HG02970 (cell line): ENCODE results near the gene MRGPRE.
"Not testable (repeated sequence)": the region's sequence is repeated elsewhere in the genome, so short reads cannot be mapped to it uniquely, and the experiment has no call there.

ENCODE experiments used
- ATAC-seq: cut with Tn5 transposase; IDR thresholded peaks from one replicate; pipeline ENCODE4 v1.9.1; 2021; ENCODE audit warnings: mild to moderate bottlenecking, moderate library complexity, moderate number of reproducible peaks; ENCODE audit not compliant: unreplicated experiment, low FRiP score

Gene MRGPRE

DNA sequence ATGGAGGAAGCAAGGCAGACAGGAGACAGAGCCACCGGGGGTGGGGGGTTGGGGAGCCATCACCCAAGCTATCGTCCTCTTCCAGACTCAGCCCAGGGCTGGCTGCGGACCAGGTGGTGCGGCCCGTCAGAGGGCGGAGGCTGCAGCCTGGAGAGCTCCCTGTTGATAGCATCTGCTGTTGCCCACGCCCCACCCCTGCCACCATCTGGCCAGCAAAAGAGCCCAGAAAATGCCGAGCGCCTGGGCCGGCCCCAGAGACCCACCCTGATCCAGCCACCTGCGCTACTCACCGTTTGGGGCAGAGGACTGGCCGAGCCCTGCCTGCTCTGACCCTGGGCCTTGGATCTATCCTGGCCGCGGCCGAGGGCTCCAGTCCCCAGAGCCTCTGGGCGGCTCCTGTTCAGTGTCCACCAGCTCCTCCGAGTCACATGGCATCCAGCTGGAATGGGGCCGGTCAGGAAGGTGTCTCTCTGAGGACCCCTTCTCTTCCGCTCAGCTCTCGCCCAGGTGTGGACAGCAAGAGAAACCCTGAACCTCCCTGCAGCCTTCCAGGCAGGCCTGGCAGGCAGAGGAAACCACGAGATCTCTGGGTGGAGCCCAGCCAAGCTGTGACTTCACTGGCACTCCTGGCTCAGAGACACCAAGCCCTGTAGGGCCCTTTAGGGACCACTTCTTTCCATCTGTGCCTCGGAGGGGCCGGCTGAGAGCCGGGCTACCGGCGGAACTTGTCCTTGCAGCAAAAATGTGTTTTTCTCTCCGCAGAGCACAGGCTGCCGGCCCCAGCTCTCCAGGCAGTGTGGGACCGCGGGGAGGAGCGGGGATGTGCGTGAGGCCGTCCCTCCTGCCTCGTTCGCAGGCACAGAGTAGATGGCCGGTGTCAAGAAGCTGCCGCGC, at the start of gene MRGPRE:
Gene MRGPRE (minus strand): TSS at position 567 of the 894 bp plus-strand sequence. CDS start 3,618 bp downstream, outside the sequence.
- ATAC-seq, result no peak

DNA sequence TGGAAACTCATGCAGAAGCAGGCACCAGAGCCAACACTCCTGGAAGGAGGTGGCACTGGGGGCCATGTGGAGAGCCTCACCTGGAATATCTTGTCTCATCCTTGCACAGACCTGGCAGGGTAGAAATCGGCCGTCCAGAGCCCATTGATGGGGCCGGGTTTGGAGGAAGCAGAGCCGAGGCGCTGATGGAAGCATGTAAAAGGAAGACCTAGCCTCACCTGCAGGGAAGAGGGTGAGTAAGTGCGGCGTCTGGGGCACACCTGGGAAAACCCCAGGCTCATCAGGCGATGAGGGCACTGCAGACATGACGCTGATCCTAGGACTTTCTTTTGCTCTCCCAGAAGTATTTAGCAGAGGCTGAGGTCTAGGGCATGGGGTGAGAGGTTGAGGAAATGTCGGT, 48.9 kb upstream of the MRGPRE start:
- not testable (repeated sequence) for ATAC-seq

DNA sequence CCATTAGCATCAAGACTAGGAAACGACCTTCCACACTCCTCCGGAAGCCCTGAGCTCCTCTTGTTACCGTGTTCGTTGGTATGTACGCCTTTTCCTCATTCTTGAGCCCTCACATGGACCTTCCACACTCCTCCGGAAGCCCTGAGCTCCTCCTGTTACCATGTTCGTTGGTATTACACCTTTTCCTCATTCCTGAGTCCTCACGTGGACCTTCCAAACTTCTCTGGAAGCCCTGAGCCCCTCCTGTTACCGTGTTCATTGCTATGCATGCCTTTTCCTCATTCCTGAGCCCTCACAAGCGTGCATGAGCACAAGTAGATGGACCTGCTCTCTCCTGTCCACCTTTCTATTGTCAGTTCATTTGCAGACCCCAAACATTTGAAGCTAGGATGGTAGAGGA, 48.4 kb upstream of the MRGPRE start:
- not testable (repeated sequence) for ATAC-seq

DNA sequence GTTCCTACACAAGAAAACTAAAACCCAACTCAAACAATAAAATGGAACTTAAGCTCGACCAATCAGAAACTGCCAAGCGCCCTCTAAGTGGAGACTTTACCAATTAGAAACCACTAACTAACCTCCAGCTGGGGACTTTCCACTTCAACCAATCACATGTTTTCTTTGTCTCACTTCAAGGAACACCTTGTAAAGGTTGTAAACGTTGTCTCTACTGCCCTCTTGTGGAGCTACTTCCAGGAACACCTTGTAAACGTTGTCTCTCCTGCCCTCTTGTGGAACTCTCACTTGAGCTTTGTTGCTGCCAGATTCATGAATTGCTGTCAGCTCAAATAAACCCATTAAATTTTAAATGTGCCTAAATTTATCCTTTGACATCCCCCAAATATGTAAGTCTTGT, 46.7 kb upstream of the MRGPRE start:
- not testable (repeated sequence) for ATAC-seq

DNA sequence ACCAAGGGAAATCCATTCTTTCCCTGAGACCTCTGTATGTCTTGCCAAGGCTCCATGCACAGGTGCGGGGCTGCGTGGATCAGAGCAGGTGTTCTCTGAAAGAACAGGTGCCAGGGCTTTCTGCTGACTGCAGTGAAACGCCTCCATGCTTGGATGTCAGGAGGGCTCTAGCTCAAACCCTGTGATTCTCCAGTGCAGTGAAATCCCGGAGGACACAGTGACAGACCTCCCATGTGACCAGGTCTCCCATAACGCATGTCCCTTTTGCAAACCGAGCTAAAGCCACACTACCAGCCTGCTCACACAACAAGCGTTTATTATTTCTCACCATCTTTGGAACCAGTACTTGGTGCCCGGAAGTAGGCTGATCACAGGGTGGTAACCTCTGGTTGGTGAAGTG, 41.4 kb upstream of the MRGPRE start:
- not testable (repeated sequence) for ATAC-seq

- ATAC-seq, result not testable (repeated sequence)
Measured at GRCh38 chr11:3262548-3262947, 30.3 kb upstream of the MRGPRE start.

- ATAC-seq, result not testable (repeated sequence)
Measured at GRCh38 chr11:3261831-3262230, 29.6 kb upstream of the MRGPRE start.

DNA sequence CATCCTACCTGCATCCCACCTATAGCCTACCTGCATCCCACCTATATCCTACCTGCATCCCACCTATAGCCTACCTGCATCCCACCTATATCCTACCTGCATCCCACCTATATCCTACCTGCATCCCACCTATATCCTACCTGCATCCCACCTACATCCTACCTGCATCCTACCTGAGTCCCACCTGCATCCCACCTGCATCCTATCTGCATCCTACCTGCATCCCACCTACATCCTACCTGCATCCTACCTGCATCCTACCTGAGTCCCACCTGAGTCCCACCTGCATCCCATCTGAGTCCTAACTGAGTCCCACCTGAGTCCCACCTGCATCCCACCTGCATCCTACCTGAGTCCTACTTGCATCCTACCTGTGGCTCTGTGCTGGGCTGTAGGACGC, 25.3 kb upstream of the MRGPRE start:
- ATAC-seq, result not testable (repeated sequence)

GRCh38 chr11:3255241-3255640, 23.0 kb upstream of the MRGPRE start:
- ATAC-seq, result not testable (repeated sequence)

- ATAC-seq, result not testable (repeated sequence)
Measured at GRCh38 chr11:3254773-3255172, 22.6 kb upstream of the MRGPRE start.

DNA sequence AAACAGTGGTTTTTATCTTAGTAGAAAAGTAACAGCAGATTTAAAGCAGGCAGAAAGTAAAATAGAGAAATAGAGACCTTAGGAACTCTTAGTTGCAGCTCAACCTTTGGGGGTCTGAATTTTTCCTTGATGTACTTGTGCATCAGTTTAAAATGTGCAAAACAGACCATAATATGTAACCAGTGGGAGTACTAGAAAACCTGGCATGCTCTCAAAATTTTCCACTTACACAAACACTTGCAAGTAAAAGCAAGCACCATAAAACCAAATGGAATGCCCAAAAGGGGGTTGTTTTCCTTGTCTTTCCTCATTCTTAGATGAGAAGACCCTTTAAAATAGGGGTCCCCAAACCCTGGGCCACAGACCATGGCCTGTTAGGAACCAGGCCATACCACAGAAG, 12.9 kb upstream of the MRGPRE start:
- ATAC-seq, result no peak

DNA sequence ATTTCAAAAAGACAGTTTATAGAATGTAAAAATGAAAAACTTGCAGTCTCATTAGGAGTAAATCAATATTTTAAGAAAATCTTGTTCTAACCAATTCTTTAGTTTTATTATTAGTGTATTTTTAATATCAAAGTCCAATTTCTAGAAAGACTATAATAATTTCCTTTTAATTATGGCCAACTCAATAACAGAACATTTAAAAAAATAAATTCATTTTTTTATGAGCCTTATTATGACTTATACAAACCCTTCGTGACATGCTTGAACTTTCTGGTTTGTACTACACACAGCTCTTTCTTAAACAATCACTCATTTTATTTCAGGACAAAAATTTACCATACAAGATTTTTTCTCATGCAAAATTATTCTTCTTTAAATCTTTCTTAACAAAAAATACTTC, 11.7 kb upstream of the MRGPRE start:
- no peak for ATAC-seq

DNA sequence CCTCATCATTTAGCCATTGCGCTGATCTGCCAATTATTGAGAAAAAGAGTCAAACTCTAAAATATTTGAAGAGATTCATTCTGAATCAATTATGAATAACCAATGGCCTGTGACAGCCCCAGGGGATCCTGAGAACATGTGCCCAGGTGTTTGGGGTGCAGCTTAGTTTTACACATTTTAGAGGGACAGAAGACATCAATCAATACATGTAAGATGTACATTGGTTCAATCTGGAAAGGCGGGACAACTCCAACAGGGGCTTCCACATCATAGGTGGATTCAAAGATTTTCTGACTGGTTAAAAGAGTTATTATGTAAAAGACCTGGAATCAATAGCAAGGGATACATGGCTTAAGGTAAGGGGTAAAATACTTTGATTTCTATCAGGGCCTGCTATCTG, 4.9 kb upstream of the MRGPRE start:
- no peak for ATAC-seq

DNA sequence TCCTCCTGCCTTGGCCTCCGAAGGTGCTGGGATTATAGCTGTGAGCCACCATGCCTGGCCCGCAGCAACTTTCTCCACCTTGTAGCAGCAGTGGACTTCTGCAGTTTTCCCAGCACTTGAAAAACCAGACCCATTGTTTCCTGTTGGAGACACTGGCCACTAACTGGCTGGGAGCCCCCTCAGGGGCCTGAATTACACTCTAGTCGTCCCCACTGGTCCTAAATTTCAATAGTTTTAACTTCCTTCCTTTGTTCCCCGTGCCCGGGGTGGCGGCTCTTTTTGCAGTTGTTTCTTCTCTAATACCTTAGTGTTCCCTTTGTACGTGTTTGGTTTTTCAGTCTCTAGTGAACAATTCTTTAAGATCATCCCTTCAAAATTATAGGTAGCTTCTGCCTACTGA, 2.6 kb upstream of the MRGPRE start:
- ATAC-seq, result no peak

DNA sequence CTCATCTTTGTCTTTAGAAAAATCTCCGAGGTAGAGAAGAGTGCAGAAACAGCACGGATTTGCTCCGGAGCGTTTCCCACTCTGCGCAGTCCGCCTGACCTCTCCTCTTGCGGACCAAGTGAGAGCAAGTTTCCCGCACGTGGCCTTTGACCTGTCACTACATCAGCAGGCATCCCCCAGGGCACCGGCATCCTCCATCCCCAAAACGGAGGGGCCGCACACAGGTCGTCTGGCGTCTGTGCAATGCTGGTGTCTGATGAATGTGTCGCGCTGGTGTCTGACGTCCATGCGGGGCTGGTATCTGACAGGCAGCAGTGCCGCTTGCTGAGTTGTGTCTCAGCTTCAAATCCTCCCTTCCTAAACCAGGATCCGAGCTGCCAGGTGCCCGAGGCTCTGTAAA, 739 bp upstream of the MRGPRE start:
- no peak for ATAC-seq

DNA sequence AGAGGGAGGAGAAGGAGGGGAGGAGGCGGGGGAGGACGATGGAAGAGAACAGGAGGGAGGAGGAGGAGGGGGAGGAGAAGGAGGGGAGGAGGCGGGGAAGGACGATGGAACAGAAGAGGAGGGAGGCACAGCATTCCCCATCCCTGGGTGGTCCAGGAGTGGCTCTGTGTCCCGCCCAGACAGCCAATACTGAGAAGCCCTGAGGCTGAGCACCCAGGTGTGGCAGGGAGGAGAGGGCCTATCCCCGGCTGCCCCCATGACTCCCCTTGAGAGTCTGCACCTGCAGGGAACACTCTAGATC, 717 bp downstream of the MRGPRE start:
- ATAC-seq, result no peak

DNA sequence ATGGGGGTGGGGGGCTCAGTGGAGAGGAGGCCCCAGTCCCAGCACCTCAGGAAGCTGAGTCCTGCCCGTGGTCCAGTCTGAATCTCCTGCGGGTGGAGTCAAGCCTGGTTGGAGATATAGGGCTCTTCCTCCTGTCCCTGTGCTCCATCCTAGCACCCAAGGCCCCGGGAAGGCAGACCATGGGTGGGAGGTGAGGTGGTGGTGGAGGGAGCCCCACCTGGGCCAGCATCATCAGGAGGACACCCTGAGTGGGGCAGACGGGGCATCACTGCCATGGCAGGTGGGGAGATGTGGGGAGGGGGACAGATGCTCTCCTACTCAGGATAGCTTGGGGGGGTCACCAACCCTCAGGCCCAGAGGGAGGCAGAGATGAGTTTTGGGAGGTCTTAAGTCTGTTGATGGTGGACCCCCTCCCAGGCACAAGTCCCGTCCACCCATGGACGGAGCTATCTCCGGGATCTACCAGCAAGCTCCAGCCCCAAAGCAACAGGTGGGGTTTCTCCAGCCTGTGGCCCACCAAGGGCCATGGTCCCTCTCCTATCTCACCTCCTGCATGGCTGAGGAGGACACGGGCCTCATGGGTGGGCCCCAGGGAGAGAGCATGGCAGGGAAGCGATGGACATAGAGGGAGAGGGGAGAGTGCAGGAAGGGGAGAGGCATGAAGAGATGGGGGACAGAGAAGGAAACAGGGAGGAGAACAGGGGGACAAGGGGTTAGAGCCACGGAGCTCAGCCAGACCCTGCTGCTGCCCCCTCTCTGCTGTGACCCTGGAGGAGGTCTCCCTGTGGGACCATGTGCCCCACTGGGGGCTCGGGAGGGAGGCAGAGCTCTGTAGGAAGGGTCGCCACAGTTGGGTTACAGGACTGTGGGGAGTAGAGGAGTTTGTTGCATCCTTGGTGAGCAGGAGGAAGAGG, 1.3 kb downstream of the MRGPRE start:
- ATAC-seq, result no peak

- ATAC-seq, result no peak
Measured at GRCh38 chr11:3229673-3230630, 2.3 kb downstream of the MRGPRE start.

DNA sequence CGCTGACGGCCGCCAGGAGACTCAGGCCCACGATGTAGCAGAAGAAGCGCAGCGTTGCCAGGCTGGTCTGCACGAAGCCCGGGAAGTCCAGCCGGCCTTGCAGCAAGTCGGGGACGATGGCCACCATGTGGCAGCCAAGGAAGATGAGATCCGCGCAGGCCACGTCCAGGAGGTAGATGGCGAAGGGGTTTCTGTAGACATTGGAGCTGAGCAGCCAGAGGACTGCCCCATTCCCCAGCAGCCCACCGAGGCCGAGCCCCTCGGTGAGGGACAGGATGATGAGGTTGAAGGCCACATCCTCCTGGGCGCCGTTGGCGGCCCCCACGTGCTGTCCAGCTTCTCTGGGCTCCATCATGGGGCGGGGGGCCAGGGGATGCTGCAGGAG, 3.8 kb downstream of the MRGPRE start:
- no peak for ATAC-seq
